HEK293 (cell line): ENCODE measurements around the gene RFXAP.

Source experiments
- CTCF ChIA-PET: fragments of 350-600 bp; formaldehyde crosslinking; extraction: SDS; loops from one replicate; lab custom pipeline; 2021; ENCODE audit warnings: antibody characterized with exemption; lab: Yijun Ruan, JAX
- POLR2A ChIA-PET: fragments of 300-600 bp; formaldehyde crosslinking; extraction: SDS; loops from one replicate; lab custom pipeline; 2020; ENCODE audit warnings: antibody characterized with exemption, inconsistent platforms; lab: Yijun Ruan, JAX
- H3K27ac ChIP-seq: fragments of 200-500 bp; sonication (Bioruptor generic); 2 replicates; pipeline ENCODE4 v1.5.1; 2014; ENCODE audit warnings: low read depth, low read length, control low read depth, inconsistent platforms; ENCODE audit errors: extremely low read depth
- H3K36me3 ChIP-seq, 2 experiments: fragments of 200-500 bp in 1 of 2; sonication (Bioruptor generic) in 1 of 2; 1 replicate in 1 of 2; 2 replicates in 1 of 2; pipeline ENCODE4 v1.5.1; 2014 to 2017; ENCODE audit warnings: inconsistent platforms in 2 of 2, low read length in 2 of 2; ENCODE audit not compliant: control insufficient read depth in 2 of 2, insufficient read depth in 1 of 2
- H3K4me1 ChIP-seq: fragments of 200-500 bp; sonication (Bioruptor generic); 2 replicates; pipeline ENCODE4 v1.5.1; 2014; ENCODE audit warnings: mild to moderate bottlenecking, low read length, inconsistent platforms; ENCODE audit not compliant: control insufficient read depth, insufficient read depth
- H3K4me3 ChIP-seq: 2 replicates; pipeline ENCODE4 v1.5.1; 2011; ENCODE audit warnings: low read depth, mild to moderate bottlenecking, control low read depth, low read length, moderate library complexity
- H3K9me3 ChIP-seq: fragments of 200-500 bp; sonication (Bioruptor generic); 2 replicates; pipeline ENCODE4 v1.5.1; 2014; ENCODE audit warnings: low read depth, low read length, inconsistent platforms; ENCODE audit not compliant: control insufficient read depth, insufficient read depth
- GFI1B ChIP-seq: fragments of 450-650 bp; formaldehyde crosslinking; IDR thresholded peaks from 2 replicates; pipeline ENCODE4 v1.5.1; 2016; ENCODE audit warnings: missing biosample characterization, missing genetic modification characterization
- IKZF3 ChIP-seq: fragments of 450-650 bp; IDR thresholded peaks from 2 replicates; pipeline ENCODE4 v1.5.0; 2018; ENCODE audit warnings: missing biosample characterization, mild to moderate bottlenecking, missing genetic modification characterization, moderate library complexity
- KLF7 ChIP-seq: fragments of 450-650 bp; formaldehyde crosslinking; IDR thresholded peaks from 2 replicates; pipeline ENCODE4 v1.5.1; 2016; ENCODE audit warnings: missing biosample characterization, missing genetic modification characterization, borderline replicate concordance
- SCRT2 ChIP-seq: fragments of 450-650 bp; formaldehyde crosslinking; IDR thresholded peaks from 2 replicates; pipeline ENCODE4 v1.5.1; 2016; ENCODE audit warnings: missing biosample characterization, missing genetic modification characterization
- SP7 ChIP-seq: fragments of 450-650 bp; formaldehyde crosslinking; IDR thresholded peaks from 2 replicates; pipeline ENCODE4 v1.5.1; 2016; ENCODE audit warnings: missing biosample characterization, missing genetic modification characterization
- TSHZ1 ChIP-seq: fragments of 450-650 bp; formaldehyde crosslinking; IDR thresholded peaks from 2 replicates; pipeline ENCODE4 v1.5.1; 2016; ENCODE audit warnings: missing biosample characterization, missing genetic modification characterization, borderline replicate concordance
- ZFP37 ChIP-seq: fragments of 450-650 bp; formaldehyde crosslinking; IDR thresholded peaks from 2 replicates; pipeline ENCODE4 v1.5.1; 2016; ENCODE audit warnings: missing biosample characterization, missing genetic modification characterization
- ZNF121 ChIP-seq: fragments of 450-650 bp; formaldehyde crosslinking; IDR thresholded peaks from 2 replicates; pipeline ENCODE4 v1.5.1; 2016; ENCODE audit warnings: missing biosample characterization, missing genetic modification characterization
- ZNF311 ChIP-seq: fragments of 450-650 bp; formaldehyde crosslinking; IDR thresholded peaks from 2 replicates; pipeline ENCODE4 v1.5.1; 2017; ENCODE audit warnings: missing biosample characterization, missing genetic modification characterization, borderline replicate concordance
- ZNF324 ChIP-seq: fragments of 450-650 bp; formaldehyde crosslinking; IDR thresholded peaks from 2 replicates; pipeline ENCODE4 v1.5.1; 2016; ENCODE audit warnings: missing biosample characterization, missing genetic modification characterization
- ZNF366 ChIP-seq: fragments of 450-650 bp; formaldehyde crosslinking; conservative IDR thresholded peaks from 2 replicates; pipeline ENCODE4 v1.5.1; 2016; ENCODE audit warnings: missing biosample characterization, missing genetic modification characterization
- ZNF37A ChIP-seq: fragments of 450-650 bp; IDR thresholded peaks from 2 replicates; pipeline ENCODE4 v1.5.1; 2018; ENCODE audit warnings: missing biosample characterization, missing genetic modification characterization
- ZNF48 ChIP-seq: fragments of 450-650 bp; formaldehyde crosslinking; IDR thresholded peaks from 2 replicates; pipeline ENCODE4 v1.5.1; 2016; ENCODE audit warnings: missing biosample characterization, missing genetic modification characterization
- ZNF518A ChIP-seq: fragments of 450-650 bp; formaldehyde crosslinking; conservative IDR thresholded peaks from 2 replicates; pipeline ENCODE4 v1.5.1; 2016; ENCODE audit warnings: low read depth, missing biosample characterization, missing genetic modification characterization
- ZNF670 ChIP-seq: fragments of 450-650 bp; formaldehyde crosslinking; IDR thresholded peaks from 2 replicates; pipeline ENCODE4 v1.5.1; 2016; ENCODE audit warnings: missing biosample characterization, missing genetic modification characterization, low read depth
- TF ChIP-seq, protein P1 (sequence below): fragments of 450-650 bp; formaldehyde crosslinking; IDR thresholded peaks from 2 replicates; pipeline ENCODE4 v1.5.1; 2017; ENCODE audit warnings: missing biosample characterization, missing genetic modification characterization
- TF ChIP-seq, protein P2 (sequence below): fragments of 450-650 bp; formaldehyde crosslinking; IDR thresholded peaks from 2 replicates; pipeline ENCODE4 v1.5.1; 2016; ENCODE audit warnings: missing biosample characterization, missing genetic modification characterization

RFXAP gene

DNA sequence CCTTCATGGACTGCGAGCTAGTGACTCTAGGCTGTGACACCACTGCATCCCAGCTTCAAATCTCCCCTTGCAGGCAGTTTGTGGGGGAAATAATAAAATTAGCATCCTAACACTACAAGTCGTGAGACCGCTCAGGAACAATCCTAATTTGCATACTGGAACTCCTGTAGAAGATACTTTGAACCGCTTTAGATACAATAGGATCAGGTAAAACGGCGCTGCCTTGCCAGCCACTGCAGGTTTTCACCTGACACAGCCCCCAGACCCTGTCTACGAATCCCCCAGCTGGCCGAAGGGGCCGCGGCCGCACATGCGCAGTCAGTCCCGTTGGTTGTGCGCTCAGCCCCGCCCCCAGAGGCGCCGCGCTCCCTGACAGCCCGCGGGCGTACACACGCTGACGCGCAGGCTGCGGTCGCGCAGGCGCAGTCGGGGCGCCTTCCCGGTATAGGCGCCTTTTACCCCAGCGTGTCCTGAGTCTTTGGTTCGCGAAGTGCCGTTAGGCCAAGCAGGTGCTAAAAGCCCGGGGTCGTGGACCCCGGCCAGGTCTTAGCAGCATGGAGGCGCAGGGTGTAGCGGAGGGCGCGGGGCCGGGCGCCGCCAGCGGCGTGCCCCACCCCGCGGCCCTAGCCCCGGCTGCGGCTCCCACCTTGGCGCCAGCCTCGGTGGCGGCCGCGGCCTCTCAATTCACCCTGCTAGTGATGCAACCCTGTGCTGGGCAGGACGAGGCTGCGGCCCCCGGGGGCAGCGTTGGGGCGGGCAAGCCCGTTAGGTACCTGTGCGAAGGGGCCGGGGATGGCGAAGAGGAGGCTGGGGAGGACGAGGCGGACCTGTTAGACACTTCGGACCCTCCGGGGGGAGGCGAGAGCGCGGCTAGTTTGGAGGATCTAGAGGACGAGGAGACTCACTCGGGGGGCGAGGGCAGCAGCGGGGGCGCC, at the start of gene RFXAP (continued):
- 0 out of 2 replicates have a peak, but pooled peaks have one; percentile 9 for TF ChIP-seq SP7 (tag by site-specific recombination)
- TF ChIP-seq, all 188 proteins: peak for 24

DNA sequence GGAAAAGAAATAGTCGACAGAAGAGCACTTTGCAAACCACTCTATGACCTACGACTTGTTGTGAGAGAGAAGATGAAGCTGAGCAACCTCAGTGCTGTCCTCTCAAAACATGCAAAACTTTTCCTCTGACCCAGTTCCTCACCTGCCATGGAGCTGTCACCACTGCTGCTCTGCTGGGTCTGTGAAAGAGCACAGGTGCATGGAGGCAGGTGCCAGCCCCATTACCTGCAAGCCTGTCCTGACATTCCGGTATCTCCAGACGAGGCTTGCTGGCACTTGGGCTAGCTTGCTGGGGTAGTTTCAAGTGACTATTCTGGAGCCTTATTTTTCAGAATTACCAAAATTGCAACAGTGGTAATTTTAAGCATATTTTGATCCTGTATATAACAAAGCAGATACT, 49.5 kb upstream of the RFXAP start:
- Histone ChIP-seq H3K4me3 (no peak overlapping the region), H3K4me1 (no peaks in the 10 kb centered on the region), H3K27ac (no peak overlapping the region), H3K9me3 (no peaks in the 10 kb centered on the region)
- TF ChIP-seq KLF7 (tag by site-specific recombination) = no peak
- TF ChIP-seq ZFP37 = no peak
- TF ChIP-seq GFI1B (tag by site-specific recombination) = no peak
- no peak for TF ChIP-seq ZNF311 (tag by site-specific recombination)
- TF ChIP-seq, protein P1, sequence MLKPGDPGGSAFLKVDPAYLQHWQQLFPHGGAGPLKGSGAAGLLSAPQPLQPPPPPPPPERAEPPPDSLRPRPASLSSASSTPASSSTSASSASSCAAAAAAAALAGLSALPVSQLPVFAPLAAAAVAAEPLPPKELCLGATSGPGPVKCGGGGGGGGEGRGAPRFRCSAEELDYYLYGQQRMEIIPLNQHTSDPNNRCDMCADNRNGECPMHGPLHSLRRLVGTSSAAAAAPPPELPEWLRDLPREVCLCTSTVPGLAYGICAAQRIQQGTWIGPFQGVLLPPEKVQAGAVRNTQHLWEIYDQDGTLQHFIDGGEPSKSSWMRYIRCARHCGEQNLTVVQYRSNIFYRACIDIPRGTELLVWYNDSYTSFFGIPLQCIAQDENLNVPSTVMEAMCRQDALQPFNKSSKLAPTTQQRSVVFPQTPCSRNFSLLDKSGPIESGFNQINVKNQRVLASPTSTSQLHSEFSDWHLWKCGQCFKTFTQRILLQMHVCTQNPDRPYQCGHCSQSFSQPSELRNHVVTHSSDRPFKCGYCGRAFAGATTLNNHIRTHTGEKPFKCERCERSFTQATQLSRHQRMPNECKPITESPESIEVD (tag by site-specific recombination) = no peak
- no peak for TF ChIP-seq ZNF48 (tag by site-specific recombination)
- no peak for TF ChIP-seq ZNF670 (tag by site-specific recombination)
- TF ChIP-seq ZNF518A (tag by site-specific recombination) = no peak
- TF ChIP-seq, protein P2, sequence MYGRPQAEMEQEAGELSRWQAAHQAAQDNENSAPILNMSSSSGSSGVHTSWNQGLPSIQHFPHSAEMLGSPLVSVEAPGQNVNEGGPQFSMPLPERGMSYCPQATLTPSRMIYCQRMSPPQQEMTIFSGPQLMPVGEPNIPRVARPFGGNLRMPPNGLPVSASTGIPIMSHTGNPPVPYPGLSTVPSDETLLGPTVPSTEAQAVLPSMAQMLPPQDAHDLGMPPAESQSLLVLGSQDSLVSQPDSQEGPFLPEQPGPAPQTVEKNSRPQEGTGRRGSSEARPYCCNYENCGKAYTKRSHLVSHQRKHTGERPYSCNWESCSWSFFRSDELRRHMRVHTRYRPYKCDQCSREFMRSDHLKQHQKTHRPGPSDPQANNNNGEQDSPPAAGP (tag by site-specific recombination) = no peak
- no peak for TF ChIP-seq ZNF366 (tag by site-specific recombination)
- TF ChIP-seq ZNF37A (tag by site-specific recombination) = no peak
- no peak for TF ChIP-seq SCRT2 (tag by site-specific recombination)
- no peak for TF ChIP-seq IKZF3 (tag by site-specific recombination)
- TF ChIP-seq ZNF121 (tag by site-specific recombination) = no peak
- no peak for TF ChIP-seq ZNF324 (tag by site-specific recombination)
- no peak for TF ChIP-seq TSHZ1 (tag by site-specific recombination)
- TF ChIP-seq, all 188 proteins: peak for 0
- CTCF ChIA-PET = no interaction called here
- POLR2A ChIA-PET = no interaction called here
- no peaks in the 10 kb centered on the region for H3K36me3 ChIP-seq
